Non-pigmented ciliary epithelial cell (primary cell): ENCODE data around the gene AMIGO3.
A peak's percentile ranks its signal among the peaks of the same experiment; 100 is the strongest.
"Not testable (repeated sequence)": the region's sequence is repeated elsewhere in the genome, so short reads cannot be mapped to it uniquely, and the experiment has no call there.

Experiments
- DNase-seq: peaks from one replicate; pipeline ENCODE4 v3.0.0-alpha.2; 2010; ENCODE audit warnings: low read depth

Gene AMIGO3

GRCh38 chr3:49709852-49710251 lies 9.6 kb downstream of the AMIGO3 start:
- DNase-seq = no peak

DNA sequence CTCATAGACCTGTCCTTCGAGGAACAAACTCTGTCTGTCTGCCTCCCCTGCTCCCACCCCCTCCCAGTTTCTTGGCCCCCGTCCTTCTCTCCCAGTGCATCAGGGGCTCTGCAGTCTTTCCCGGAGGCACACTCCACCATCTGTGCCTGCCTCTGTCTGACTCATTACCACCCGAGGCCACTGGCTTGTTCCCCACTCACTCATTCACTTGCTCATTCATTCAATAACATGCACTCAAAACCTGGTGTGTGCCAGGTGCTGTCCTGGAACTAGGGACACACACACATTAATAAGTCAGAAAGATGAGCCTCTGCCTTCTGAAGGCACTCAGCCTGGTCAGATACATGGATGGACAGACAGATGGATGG lies 12.4 kb downstream of the AMIGO3 start:
- DNase-seq = no peak

DNA sequence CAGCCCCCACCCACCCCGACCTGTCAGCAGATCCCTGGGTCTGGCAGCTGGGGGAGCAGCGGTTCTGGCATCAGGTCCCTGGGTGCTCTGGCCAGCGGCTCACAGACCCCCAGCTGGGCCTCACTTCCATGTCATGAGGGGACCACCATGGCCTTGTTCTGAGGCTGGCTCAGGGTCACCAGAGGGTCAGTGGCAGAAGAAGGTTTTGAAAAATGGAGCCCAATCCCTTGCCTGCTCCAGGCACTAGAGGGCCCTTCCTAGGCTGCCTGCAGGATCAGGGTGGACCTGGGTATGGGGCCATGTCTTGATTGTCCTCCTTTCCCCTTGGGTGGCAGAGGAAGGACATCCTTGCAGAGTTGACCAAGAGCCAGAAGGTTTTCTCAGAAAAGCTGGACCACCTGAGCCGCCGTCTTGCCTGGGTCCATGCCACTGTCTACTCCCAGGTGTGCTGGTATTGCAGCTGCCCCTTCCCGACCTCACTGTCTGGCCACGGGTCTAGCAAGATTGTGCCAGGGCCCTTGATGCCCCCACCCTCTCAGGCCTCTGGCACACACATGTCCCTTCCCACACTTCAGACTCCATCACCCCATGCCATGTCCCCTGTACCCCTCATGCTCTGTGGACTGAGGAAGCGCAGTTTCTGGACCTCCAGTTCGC lies 12.9 kb downstream of the AMIGO3 start:
- DNase-seq = no peak

DNA sequence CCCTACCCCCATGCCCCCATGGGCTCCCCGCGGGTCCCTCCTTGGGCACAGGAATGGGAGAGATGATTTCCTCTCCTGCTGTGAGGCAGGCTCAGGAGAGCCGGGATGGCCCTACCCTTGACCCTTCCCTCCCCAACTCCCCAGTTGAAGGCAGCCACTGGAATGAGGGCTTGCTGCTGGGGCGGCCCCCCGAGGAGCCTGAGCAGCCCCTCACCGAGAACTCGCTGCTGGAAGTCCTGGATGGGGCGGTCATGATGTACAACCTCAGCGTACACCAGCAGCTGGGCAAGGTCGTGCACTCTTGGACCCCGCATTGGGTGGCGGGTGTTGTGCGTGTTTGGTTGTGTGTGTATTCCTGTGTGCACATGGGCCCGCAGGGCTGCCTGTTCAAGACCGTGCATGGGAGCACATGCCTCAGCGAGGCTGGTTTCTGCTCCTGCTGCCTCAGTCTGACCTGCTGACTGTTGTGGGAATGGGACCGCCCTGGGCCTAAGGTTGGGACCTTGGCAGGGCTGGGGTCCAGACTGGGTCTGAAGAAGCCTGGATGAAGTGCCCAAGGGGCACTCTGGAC lies 14.0 kb downstream of the AMIGO3 start:
- DNase-seq = no peak

GRCh38 chr3:49704629-49705028 lies 14.9 kb downstream of the AMIGO3 start:
- no peak for DNase-seq

- no peak for DNase-seq
Measured at GRCh38 chr3:49703956-49704355, 15.5 kb downstream of the AMIGO3 start.

DNA sequence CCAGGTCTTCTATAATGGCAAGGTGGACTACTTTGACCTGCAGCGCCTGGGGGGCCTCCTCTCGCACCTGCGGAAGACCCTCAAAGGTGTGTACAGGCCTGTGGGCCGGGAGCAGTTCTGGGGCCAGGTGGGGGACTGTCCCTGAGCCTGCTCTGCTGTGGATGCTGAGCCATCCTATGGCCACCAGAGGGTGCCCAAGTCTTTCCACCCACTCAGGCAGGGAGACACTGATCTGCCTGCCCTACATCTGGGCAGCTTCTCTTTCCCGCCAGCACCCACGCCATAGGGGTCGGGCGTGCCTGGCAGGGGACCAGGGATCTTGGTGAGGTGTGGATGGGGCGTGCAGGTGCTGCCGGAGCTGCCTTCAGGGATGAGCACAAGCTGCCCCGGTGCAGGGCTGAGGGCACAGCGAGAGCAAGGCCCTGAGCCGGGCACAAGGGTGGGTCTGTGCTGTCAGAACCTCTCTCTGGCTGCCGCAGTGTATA lies 16.0 kb downstream of the AMIGO3 start:
- DNase-seq = no peak

DNA sequence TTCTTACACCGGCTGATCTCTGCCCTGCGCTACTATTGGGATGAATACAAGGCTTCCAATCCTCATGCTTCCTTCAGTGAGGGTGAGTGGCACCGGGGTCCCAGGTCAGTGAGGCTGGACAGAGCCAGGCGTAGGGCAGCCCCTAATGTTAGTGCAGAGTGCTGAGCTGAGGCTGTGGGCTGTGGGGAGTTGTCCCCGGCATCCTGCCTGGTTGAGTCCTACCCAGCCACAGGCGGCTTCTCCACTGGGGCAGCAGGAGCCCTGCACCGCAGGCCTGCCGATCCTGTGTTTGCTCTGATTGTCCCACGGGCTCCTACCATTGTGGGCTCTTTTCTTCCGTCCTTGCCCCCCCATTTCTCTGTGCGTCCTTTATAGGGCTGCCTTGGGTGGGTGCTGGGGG lies 16.8 kb downstream of the AMIGO3 start:
- no peak for DNase-seq

DNA sequence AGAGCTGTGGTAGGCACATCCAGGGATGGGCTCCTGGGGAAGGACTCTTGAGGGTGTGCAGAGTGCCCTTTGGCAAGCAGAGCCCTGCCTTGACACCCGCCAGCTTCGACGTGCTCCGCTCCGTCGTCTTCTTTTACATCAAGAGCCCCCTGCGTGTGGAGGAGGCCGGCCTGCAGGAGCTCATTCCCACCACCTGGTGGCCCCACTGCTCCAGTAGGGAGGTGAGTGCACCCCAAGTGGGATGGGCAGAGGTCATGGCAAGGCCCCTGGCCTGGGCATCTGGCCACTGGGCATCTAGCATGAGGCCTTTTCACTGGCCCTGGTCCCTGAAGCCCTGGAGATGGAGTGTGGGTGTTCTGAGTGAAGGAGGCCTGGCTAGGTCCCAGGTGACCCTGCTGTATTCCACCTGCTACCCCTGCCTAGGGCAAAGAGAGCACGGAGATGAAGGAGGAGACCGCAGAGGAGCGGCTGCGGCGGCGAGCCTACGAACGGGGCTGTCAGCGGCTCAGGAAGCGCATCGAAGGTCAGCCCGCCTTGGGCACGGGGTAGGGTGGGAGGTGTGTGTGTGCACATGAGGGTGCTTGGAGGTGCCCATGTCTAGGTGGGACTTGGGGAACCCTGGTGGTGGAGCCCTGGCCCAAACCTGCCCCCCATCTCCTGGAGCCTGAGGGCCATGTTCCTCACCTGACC lies 18.0 kb downstream of the AMIGO3 start:
- DNase-seq = no peak

DNA sequence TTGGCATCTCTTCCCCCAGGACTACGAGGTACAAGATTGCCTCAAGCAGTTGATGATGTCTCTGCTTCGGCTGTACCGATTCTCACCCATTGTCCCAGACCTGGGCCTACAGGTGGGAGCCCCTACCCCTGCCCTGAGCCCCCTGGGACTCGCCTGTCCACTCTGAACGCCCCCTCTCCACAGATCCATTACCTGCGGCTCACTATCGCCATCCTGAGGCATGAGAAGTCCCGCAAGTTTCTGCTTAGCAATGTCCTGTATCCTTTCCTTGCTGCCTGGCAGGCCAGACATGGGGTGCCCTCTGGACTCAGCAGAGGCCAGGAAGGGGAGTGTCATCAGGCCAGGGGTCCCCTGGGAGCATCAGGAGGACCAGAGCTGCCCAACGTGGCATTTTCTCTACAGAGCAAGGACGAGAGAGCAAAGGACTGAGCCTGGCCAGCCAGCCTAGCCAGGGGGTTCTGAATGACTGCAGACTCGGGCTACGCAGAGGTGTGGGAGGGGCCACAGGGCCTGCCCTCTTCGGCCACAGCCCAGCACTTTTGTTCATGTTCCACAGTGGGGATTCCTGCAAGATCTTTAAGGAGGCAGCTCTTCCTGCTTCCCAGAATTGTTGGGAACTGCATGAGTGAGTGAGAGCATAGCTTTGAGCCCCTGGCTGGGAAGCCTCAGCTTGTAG lies 18.9 kb downstream of the AMIGO3 start:
- DNase-seq = no peak

GRCh38 chr3:49700014-49700413 lies 19.5 kb downstream of the AMIGO3 start:
- DNase-seq = no peak

GRCh38 chr3:49699281-49699979 lies 20.1 kb downstream of the AMIGO3 start:
- DNase-seq = no peak

GRCh38 chr3:49695350-49696015 lies 24.0 kb downstream of the AMIGO3 start:
- not testable (repeated sequence) for DNase-seq

GRCh38 chr3:49694409-49695070 lies 24.9 kb downstream of the AMIGO3 start:
- not testable (repeated sequence) for DNase-seq

DNA sequence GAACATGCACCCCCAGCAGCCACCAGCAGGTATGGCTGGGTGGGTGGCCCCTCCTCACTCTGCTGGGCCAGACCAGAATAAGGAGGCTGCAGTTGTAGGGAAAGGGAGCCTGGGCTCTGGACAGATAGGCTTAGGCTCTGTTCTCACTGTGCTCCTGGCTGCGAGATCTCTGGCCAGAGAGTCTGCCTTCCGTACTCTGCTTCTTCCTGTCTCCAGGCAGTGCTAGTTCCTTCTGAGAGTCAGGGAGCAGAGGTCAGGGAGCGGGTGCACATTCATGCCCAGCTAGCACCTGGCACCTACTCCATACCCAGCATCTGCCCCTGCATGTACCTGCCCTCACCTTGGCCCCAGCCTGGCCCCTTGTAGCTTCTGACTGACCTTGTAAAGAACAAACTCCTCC lies 28.0 kb downstream of the AMIGO3 start:
- DNase-seq = not testable (repeated sequence)

DNA sequence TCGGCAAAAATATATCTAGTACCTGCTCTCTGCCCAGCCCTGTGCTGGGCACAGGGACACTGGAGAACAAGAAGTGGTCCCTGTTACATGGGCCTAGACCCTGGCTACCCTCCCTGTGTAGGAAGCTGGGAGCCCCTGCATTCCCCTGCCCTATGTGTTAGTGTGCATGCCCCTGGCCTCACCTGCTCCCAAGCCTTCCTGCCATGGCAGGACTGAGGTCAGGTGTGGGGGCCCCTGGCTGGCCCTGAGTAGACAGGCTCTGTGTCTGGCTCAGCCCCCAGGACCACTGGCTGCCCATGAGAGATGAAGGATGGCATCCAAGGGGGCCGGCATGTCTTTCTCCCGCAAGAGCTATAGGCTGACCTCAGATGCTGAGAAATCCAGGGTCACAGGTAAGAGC lies 28.6 kb downstream of the AMIGO3 start:
- not testable (repeated sequence) for DNase-seq

DNA sequence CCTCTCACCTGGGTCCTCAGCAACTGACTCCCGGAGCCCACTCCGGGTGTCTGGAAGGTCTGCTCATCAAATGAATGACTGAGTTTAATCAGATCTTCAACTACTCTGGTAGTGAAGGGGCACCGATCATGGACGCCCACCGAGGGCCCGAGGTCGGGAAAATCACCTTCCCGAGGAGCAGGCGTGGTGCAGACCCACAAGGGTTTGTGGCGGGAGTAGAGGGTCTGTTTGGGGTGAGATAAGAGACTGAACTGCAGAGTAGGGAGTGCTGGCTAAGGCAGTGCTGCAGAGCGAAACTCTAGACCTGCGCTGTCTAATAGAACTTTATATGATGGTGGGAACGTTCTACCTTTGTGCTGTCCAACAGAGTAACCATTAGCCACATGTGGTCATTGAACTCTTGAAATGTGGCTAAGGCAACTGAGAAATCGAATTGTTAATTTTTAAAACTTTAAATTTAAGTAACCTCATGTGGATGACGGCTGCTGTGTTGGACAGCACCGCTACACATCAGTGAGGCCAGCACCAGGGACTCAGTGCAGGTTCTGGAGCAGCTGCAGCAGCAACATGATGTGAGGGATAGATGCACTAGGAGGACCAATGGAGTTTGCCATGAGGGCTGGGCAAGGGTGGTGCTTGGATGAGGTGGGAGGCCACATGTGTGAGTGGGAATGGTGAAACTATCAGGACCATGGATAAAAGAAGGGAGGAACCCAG lies 29.4 kb downstream of the AMIGO3 start:
- DNase-seq = not testable (repeated sequence)

- DNase-seq = peak; percentile 23
Measured at GRCh38 chr3:49689046-49689907, 30.2 kb downstream of the AMIGO3 start, which contains the start of the genes MST1 and RNF123. Gene MST1, minus strand, starts transcription at chr3:49689474. Its CDS starts 783 bp downstream, at chr3:49688691. Gene RNF123, plus strand, starts transcription at chr3:49689557. Its CDS starts 1,609 bp downstream, at chr3:49691166.
